HG02852 (cell line): ENCODE results near the gene CPA1.

ENCODE experiments used
- ATAC-seq: cut with Tn5 transposase; IDR thresholded peaks from one replicate; pipeline ENCODE4 v1.9.1; 2021; ENCODE audit warnings: mild to moderate bottlenecking, moderate library complexity; ENCODE audit not compliant: unreplicated experiment

Gene CPA1

DNA sequence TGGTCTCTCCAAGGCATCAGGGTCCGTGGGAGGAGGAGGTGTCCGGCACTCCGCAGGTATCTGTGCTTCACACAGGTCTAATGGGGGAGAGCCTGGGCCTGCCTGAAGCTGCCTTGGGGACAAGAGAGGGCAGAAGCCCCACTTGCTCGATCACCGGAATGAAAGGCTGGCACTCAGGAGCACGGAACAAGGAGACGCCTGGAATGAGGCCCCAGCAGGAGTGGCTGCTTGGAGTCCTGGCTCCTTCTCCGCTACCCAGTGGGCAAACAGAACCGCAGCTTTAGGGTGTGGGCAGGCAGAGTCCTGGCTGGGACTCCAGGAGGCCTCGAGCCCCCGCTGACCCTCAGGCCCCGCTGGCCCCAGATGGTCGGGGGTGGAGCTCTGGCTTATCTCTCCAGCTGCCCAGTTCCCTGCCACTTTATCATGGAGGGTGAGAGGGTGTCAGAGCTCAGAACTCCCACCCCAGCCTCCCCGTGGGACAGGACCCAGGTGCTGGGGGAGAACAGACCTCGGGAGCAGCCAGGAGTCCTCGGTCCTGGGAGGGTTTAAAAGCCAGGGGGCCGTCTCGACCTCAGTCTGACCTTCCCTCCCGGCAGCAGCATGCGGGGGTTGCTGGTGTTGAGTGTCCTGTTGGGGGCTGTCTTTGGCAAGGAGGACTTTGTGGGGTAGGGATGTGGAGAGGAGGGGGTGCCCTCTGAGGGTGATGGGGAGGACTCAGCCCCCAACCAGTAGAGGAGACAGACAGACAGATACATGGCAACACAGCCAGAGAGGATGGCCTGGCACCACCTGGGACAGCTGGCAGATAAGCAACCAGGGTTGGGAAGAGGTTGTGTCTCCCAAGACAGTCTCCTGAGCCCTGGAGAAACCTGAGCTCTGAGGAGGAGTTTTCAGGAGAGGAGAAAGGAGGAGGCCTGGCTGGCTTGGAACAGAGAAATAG, at the start of gene CPA1:
Gene CPA1, plus strand, starts transcription at position 574 of the 940 bp plus-strand sequence. Its CDS starts 27 bp downstream, at position 601.
- no peak for ATAC-seq

DNA sequence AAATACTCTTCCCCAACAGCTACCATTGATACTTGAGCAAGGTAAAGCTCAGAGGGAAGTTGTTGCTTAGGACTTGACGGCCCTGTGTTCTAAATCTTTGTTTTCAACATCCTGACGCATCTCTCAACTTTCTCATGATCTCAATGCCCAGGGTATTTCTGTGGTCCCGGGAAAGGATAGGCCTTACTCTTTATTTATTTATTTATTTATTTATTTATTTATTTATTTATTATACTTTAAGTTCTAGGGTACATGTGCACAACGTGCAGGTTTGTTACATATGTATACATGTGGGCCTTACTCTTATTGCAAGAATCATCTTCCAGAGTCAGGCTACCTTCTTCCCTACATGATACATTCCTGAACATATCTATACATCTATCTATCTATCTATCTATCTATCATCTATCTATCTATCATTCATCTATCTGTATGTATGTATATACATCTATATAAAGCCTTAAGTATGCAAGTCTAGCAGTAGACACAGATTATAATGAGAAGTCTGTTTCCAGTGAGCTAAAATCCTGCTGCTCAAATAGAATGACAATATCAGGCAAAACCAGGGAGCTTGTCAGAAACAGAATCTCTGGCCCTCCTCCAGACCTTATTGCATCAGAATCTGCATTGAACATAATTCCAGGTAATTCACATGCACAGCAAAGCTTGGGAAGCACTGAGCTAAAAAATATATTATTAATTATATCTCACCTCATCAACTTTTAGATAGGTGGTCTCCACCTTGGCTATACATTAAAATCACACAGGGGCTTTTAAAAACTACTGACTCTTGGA, 47.8 kb upstream of the CPA1 start:
- no peak for ATAC-seq

DNA sequence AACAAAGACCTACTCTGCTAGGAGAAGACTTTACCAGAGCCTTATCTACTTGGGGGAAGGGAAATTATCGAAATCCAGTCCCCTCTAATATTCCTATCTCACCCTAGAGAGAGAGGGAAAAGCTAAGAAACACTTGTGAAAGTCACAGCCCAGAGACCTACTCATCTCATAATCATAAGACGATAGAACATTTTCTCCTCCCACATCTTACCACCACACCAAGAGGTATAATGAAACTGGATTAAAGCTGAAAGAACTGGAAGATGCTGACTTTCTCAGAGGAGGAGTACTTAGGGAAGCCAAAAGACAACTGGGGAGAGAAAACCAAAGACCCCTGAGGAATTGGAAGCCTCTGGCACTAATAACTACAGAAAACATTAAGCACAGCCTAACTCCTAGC, 46.5 kb upstream of the CPA1 start:
- ATAC-seq: no peak

DNA sequence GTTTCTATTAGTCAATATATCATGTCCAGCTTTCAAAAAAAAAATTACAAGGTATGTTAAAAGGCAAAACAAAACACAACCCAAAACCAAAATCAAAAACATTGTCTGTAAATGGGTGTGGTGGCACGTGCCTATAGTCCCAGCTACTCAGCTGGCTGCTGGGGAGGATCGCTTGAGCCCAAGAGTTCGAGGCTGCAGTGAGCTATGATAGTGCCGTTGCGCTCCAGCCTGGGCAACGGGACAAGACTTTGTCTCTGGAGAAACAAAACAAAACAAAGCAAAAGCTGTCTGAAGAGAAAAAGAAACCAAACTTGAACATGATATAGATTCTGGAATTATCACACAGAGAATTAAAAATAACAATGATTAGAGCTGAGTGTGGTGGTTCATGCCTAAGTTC, 46.0 kb upstream of the CPA1 start:
- ATAC-seq: no peak

DNA sequence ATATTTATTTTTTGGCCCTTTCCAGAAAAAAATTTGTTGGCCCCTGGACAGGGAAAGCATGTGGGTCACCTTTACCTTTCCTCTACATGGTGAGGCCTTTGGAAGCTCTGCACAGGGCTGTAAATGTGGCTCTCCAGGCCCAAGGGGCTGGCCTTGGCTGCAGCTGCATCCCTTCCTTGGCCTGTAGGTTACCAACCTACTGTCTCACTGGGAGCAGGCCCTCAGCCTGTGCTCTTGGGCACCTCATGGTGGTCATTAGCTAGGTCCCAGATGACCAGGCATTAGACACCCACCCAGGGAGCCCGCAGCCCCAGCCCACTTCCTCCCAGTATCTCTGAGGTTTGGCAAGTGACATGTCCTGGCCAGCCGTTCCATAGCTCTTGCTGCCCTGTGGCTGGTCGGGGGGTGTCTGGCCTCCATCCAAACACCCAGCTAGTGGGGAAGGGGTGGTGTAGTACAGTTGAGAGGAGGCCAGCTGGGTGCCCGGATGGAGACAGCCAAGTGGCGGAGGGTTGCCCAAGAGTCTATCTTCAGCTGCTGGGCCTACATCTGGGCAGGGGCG, 42.8 kb upstream of the CPA1 start:
- ATAC-seq: no peak

DNA sequence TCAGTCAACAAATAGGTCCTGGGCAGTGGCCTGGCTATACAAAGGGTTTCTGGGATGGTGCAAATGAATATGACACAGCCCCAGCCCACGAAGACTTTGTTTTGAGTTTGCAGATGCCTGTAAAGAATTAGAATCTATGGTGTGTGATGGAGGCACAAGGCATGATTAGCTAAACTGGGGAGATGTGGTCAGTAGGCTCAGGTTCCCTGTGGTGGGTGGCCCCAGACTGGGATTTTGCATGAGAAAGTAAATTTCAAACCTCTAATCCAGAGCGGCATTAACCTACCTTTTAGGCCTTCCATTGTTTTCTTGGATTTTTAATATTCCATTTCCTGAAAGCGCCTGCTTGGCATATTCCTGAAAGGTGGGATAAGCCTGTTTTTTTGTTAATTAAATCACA, 42.1 kb upstream of the CPA1 start:
- no peak for ATAC-seq

DNA sequence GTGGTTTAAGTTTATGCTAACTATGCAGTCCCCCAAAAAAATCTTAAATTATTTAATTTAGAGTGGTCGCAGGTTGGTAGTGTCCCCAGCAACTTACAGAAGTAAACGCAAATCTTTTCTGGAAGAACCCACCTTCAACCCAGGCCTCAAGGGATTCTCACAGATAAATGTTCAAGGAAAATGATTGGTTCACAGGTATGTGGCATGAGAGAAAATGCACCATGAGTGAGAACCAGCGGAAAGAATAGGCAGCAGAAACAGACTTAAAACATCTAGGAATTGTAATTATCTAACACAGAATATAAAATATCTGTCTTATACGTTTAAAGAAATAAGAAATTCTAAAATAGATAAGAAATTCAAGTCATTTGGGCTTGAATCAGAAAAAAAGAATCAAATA, 38.4 kb upstream of the CPA1 start:
- ATAC-seq: no peak

DNA sequence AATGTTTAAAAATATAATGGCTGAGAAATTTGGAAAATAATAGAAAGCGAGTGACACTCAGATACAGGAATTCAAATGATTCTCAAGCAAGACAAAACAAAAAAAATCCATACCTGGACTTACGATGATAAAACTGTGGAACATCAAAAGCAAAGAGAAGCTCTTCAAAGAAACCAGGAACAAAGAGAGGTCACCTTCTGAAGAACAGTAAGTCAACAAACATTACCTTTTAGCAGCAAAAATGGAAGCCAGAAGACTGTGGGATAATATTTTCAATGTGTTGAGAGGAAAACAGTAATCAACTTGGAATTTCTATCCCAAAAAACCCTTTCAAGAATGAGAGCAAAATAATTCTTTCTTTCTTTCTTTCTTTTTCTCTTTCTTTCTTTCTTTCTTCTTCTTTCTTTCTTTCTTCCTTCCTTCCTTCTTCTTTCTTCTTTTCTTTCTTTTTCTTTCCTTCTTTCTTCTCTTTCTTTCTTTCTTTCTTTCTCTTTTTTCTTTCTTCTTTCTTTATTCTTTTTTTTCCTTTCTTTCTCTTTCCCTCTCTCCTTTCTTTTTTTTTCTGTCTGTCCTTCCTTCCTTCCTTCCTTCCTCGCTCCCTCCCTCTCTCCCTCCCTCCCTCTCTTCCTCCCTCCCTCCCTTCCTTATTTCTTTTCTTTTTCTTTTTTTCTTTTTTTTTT, 37.5 kb upstream of the CPA1 start:
- no peak for ATAC-seq

DNA sequence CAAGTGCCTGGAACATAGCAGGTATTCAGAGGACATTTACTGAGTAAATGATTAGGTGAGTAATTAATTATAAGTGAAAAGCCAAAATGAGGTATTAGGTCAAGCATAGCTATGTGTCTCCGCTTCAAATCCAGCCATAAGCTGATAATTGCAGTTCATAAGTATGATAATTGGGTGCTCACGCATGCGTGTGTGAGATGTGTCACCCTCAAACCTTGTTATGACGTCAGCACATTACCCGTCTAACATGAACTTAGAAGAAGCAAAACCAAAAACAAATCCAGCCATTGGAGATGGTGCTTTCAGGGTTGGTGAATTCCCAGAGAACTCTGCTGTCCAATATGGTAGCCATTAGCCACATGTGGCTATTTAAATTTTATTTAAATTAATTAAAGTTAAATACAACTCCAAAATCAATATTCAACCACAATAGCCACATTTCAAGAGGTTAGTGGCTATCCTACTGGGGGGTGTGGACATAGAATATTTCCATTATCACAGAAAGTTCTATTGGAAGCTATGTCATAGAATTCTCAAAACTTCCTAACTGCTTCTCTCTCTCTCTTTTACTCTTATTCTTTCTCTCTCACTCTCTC, 35.9 kb upstream of the CPA1 start, which contains the start of gene CPA5:
Gene CPA5, plus strand, starts transcription at position 546 of the 596 bp plus-strand sequence. CDS start 1,670 bp downstream, outside the sequence.
- no peak for ATAC-seq

DNA sequence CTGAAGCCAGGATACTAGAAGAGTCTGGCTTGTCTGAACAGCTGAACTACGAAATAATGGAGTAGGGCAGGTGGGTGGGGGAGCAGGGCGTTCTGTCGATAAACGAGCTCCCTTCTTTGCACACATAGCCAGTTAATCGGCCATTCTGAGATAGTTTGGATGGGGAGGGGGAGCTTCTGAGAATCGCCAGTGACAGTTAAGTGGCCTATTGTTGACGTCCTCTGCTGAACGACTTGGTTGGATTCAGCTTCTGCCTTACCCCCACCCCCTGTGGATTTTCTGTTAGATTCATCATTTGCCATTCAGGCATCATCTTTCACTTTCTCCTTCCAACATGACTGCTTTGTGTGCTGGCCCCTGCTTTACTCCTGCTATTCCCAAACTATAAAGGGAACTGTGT, 35.2 kb upstream of the CPA1 start:
- ATAC-seq: no peak

DNA sequence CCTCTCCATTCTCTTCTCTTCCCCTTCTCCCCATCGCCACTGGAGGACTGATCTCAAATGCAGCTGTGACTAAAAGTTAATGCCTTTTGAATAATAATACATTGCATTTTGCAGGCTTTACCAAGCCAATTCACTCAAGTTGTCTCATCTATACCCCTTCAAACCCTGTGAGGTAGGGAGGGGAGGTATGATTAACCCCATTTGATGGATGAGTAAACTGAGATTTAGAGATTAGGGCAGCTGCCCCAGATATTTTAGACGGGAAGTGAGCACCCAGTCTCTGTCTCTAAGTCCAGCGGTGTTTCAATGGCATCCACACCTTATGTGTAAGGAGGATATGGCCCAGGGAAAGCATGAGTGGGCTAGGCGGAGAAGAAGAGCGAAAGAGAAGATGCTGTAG, 34.6 kb upstream of the CPA1 start:
- no peak for ATAC-seq

DNA sequence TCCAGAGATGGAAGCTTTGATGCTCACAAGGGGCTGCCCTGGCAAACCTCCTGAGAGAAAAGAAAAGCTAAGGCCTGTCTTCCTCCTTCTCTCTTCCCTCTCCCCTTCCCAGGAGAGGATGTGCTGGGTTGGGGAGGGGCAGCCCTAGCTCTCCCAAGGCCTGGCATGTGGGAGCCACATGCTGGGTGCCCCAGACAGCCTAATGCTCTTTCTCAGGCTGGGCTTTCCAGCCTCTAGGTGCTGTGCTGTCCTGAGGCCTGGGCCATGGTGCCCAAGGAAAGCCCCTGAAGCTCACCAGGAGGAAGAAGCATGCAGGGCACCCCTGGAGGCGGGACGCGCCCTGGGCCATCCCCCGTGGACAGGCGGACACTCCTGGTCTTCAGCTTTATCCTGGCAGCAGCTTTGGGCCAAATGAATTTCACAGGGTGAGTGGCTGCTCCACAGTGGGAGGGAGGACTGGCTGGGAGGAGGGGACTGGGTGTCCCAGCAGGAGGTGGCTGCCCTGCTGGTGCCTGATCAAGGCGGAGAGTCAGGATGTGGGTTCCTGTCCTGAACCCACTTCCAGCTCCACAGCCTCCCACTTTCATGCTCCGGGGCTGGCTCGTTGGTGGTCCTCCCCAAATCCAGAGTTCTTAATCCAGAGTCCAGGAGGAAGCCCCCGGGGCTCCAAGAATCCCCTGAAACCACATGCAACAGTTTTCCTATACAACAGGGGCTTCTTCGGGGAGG, 34.0 kb upstream of the CPA1 start:
- no peak for ATAC-seq

DNA sequence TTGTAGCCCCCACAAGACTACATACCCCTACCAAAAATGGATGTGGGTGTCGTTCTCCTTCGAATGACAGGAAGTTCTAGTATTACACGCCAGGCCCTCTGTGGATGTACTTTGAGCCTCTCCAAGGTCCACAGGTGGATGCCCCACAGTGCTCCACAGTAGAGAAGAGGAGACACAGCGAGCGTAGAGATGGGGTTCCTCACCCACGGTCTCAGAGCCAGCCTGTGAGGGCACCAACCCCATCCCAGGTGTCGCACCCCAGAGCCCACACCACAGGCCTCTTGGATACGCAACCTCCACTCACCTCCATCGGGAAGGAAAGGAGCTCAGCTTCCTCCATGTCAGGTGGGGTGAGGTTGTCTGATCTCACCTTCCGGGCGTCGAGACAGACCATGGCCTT, 33.4 kb upstream of the CPA1 start:
- ATAC-seq: no peak

DNA sequence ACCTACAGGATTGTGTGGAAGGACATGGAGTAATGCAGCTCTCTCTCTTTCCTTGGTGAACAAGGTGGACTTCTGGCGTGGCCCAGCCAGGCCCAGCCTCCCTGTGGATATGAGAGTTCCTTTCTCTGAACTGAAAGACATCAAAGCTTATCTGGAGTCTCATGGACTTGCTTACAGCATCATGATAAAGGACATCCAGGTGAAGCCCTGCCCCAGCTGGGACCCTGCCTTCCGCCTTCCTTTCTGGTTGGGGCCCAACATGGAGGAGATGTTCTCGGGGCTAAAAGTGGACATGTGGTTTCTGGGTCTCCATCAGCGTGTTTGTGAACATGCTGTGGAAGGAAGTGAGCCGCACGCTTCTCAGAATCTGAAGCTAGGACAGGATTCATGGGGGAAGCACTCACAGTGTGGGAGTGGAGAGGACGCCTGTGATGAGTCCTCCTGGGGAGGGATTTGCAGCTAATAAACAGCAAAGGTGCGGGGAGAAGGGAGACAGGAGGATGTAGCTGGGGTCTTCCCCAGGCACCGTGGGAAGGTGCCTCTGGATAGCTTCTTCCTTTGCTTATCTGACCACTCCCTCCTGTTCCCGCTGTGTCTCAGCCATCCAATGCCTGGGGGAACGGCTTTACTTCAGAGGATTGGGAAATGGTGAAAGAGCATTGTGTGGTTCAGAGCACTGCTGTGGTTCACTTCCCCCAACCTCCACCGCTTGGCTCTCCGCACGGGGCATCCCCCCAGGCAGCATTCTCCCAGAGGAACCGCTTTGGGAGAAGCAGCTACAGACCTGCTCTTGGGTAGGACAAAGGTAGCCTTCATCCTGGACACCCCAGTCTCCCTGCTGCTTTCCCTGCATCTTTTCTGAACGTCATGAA, 30.1 kb upstream of the CPA1 start:
- ATAC-seq: no peak

DNA sequence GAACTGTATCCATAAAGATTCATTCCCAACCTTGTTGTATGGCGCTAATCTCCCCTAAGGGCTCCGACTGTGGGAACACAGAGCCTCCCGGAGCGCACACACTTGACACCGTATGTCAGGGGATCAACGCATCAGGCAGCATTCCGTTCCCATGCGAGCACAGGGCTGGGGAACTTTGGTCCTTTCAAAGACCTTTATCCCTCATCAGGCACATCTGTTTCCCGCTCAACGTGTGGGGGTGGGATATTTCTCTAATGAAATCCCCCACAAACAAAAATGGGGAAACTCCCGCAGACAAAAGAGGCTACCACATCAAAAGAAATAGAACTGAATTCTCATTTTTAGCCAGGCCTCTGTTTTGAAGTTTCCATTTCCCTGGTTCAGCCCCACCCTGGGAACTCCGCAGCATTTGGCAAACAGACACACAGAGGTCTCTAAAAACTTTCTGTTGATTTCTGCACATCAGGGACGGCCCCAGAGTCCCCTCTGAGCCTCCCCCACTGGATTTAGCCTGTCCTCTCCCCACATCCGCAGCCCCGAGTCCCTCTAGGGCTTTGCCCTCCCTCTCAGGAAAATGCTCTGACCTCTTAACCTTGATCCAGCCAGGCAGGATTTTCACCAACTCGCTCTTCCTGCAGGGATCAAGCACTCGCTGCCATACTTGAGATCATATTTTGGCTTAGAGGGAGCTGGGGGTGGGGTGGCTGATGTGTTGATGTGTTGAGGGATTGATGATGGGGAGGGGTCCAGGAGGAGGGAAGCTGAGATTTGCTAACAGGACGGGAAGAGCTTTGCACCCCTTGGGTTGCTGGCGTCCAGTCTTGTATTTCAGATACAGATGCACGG, 29.1 kb upstream of the CPA1 start:
- peak; percentile 61 for ATAC-seq

DNA sequence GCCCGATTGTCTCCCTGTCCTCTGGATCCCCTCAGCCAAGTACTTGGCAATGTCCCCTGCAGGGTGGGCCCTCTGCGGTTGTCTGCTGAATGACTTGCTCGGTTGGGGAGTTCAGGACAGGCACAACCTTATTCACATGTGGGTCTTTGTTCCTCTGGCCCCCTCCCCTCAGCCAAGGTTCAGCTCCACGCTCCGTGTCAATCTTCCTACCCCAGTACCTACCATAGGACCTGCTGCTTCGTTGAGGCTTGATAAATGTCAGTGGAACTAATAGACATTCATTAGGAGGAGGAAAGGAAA, 28.6 kb upstream of the CPA1 start:
- no peak for ATAC-seq

DNA sequence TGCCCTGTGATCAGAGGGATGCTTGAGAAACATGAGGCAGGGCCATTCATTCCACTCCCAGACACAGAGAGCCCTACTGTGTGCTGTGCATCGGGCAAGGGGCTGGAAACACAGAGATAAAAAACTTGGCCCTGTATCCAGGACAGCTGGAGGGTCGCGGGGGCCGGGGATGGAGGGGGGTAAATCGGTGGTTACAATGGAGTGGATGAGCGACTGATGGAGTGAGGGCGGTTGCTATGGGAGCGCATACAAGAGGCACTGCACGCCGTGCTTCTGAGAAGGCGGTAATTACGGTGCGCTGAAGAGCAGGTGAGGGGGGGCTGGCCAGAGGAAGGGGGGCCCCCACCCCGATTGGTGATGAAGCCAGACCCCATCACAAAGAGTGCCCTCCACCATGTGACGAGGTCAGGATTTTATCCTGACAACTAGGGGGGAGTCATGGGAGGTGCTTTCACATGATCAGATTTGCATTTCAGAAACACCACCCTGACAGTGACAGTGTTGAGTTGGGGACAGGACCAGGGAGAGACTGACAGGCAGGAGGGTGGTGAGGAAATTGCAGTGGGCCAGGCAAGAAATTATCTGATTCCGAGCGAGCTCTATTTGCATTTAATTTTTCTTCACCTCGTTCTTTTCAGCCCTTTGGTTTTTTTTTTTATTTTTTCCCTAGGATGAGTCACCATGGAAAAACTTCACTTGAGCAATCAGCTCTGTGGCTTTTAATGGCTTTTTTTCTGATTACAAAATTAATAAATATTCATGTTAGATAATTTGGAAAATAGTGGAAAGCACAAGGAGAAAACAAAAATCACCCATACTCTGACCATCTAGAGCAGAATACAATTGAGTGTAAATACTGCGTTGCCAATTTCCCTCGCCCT, 27.9 kb upstream of the CPA1 start:
- ATAC-seq: no peak
